Measurements from ENCODE around the gene CX3CR1. TPM values are rescaled to one million over a fixed set of nuclear protein-coding genes. Genes with fewer than 3 reads are reported as not detected.

The CX3CR1 gene
- polyA plus RNA-seq, 6 donors from 2014 or later = 0.14 to 2.9 (median 1.3) TPM

- Mint-ChIP-seq H3K4me3 (no peak overlapping the region), H3K27me3 (peaks cover 0 to 7% (median 5%) of the 10 kb centered on the region in 3 donors), H3K9me3 (no peaks in the 10 kb centered on the region), H3K4me1 (peaks cover 16 to 27% (median 23%) of the 10 kb centered on the region in 3 donors), H3K27ac (peak overlapping the region in 1 of 6 donors; percentile 52), H3K36me3 (no peaks in the 10 kb centered on the region)
- no peak for DNase-seq
- ATAC-seq (ENCODE audit: low read depth in 2 of 2) = no peak
Observed at GRCh38 chr3:39222939-39223338, 56.9 kb downstream of the CX3CR1 start.

- ATAC-seq (ENCODE audit: low read depth in 2 of 2) (no peak), DNase-seq (no peak)
- Mint-ChIP-seq H3K9me3 (no peaks in the 10 kb centered on the region), H3K27me3 (peaks cover 3 to 7% (median 5%) of the 10 kb centered on the region in 3 donors), H3K4me1 (peaks cover 19 to 30% (median 23%) of the 10 kb centered on the region in 3 donors), H3K27ac (no peak overlapping the region), H3K4me3 (no peak overlapping the region), H3K36me3 (no peaks in the 10 kb centered on the region)
Observed at GRCh38 chr3:39222462-39222861, 57.4 kb downstream of the CX3CR1 start.

- Mint-ChIP-seq H3K4me1 (peaks cover 32 to 41% (median 32%) of the 10 kb centered on the region in 3 donors), H3K36me3 (no peaks in the 10 kb centered on the region), H3K27me3 (peaks cover 5 to 8% (median 7%) of the 10 kb centered on the region in 3 donors), H3K27ac (no peak overlapping the region), H3K4me3 (no peak overlapping the region), H3K9me3 (no peaks in the 10 kb centered on the region)
- no peak for ATAC-seq (ENCODE audit: low read depth in 2 of 2)
- no peak for DNase-seq
Observed at GRCh38 chr3:39221141-39221530, 58.7 kb downstream of the CX3CR1 start.

GRCh38 chr3:39220407-39221140, 59.3 kb downstream of the CX3CR1 start:
- Mint-ChIP-seq H3K36me3 (no peaks in the 10 kb centered on the region), H3K4me3 (peak overlapping the region in 1 of 8 donors; percentile 5), H3K27ac (no peak overlapping the region), H3K9me3 (no peaks in the 10 kb centered on the region), H3K4me1 (peaks cover 31 to 41% (median 32%) of the 10 kb centered on the region in 3 donors), H3K27me3 (peaks cover 5 to 10% (median 7%) of the 10 kb centered on the region in 3 donors)
- no peak for DNase-seq
- no peak for ATAC-seq (ENCODE audit: low read depth in 2 of 2)

- DNase-seq = no peak
- peaks cover 5 to 10% (median 7%) of the 10 kb centered on the region in 3 donors for H3K27me3 Mint-ChIP-seq
- H3K9me3 Mint-ChIP-seq = no peaks in the 10 kb centered on the region
- no peaks in the 10 kb centered on the region for H3K36me3 Mint-ChIP-seq
- ATAC-seq (ENCODE audit: low read depth in 2 of 2) = no peak
- H3K4me3 Mint-ChIP-seq = no peak overlapping the region
- peaks cover 25 to 38% (median 32%) of the 10 kb centered on the region in 3 donors for H3K4me1 Mint-ChIP-seq
- H3K27ac Mint-ChIP-seq = no peak overlapping the region
Observed at GRCh38 chr3:39219702-39220101, 60.1 kb downstream of the CX3CR1 start.

GRCh38 chr3:39216176-39216790, 63.6 kb downstream of the CX3CR1 start:
- peaks cover 28 to 37% (median 31%) of the 10 kb centered on the region in 3 donors for H3K4me1 Mint-ChIP-seq
- peak overlapping the region in 2 of 6 donors; percentile 8 to 22 for H3K27ac Mint-ChIP-seq
- peak; percentile 94 to 96 for ATAC-seq (ENCODE audit: low read depth in 2 of 2)
- H3K9me3 Mint-ChIP-seq = no peaks in the 10 kb centered on the region
- no peaks in the 10 kb centered on the region for H3K36me3 Mint-ChIP-seq
- H3K27me3 Mint-ChIP-seq = peaks cover 0 to 16% (median 5%) of the 10 kb centered on the region in 3 donors
- DNase-seq = peak; percentile 61
- peak overlapping the region; percentile 4 to 69 (median 24) for H3K4me3 Mint-ChIP-seq

GRCh38 chr3:39213613-39214012, 66.2 kb downstream of the CX3CR1 start:
- no peak for DNase-seq
- H3K27ac Mint-ChIP-seq = no peak overlapping the region
- H3K4me1 Mint-ChIP-seq = peaks cover 26 to 33% (median 28%) of the 10 kb centered on the region in 3 donors
- H3K4me3 Mint-ChIP-seq = no peak overlapping the region
- no peak for ATAC-seq (ENCODE audit: low read depth in 2 of 2)
- H3K27me3 Mint-ChIP-seq = peaks cover 0 to 16% (median 0%) of the 10 kb centered on the region in 3 donors
- H3K9me3 Mint-ChIP-seq = no peaks in the 10 kb centered on the region
- no peaks in the 10 kb centered on the region for H3K36me3 Mint-ChIP-seq

Other genes with a start within 250 kb of the CX3CR1 start
- gene SCN11A, start 228.1 kb downstream of the CX3CR1 start, polyA plus RNA-seq (ENCODE audit: low read depth in 6 of 6) = under 1 TPM in 1 of 6 donors, not detected in 5; 0.06 TPM
- gene WDR48, start 228.0 kb downstream of the CX3CR1 start, polyA plus RNA-seq (ENCODE audit: low read depth in 6 of 6) = 10 to 100 TPM; 23.5 to 66.0 (median 54.3) TPM
- 10 to 100 TPM; 19.7 to 36.7 (median 27.2) TPM for gene GORASP1, start 172.4 kb downstream of the CX3CR1 start, polyA plus RNA-seq (ENCODE audit: low read depth in 6 of 6)
- 10 to 100 TPM in 4 of 6 donors, 1 to 10 TPM in 2; 3.8 to 14.8 (median 11.2) TPM for gene TTC21A, start 172.4 kb downstream of the CX3CR1 start, polyA plus RNA-seq (ENCODE audit: low read depth in 6 of 6)
- gene CSRNP1, start 126.4 kb downstream of the CX3CR1 start, polyA plus RNA-seq (ENCODE audit: low read depth in 6 of 6) = 10 to 100 TPM; 47.3 to 99.7 (median 64.4) TPM
- under 1 TPM in 1 of 6 donors, not detected in 5; 0.05 TPM for gene XIRP1, start 87.4 kb downstream of the CX3CR1 start, polyA plus RNA-seq (ENCODE audit: low read depth in 6 of 6)
- not detected for gene CCR8, start 49.7 kb upstream of the CX3CR1 start, polyA plus RNA-seq (ENCODE audit: low read depth in 6 of 6)
- 10 to 100 TPM; 44.4 to 70.4 (median 56.5) TPM for gene SLC25A38, start 103.3 kb upstream of the CX3CR1 start, polyA plus RNA-seq (ENCODE audit: low read depth in 6 of 6)
- gene RPSA, start 126.7 kb upstream of the CX3CR1 start, polyA plus RNA-seq (ENCODE audit: low read depth in 6 of 6) = 1,000 to 10,000 TPM; 1,144 to 1,512 (median 1,204) TPM
- not detected for gene MOBP, start 187.6 kb upstream of the CX3CR1 start, polyA plus RNA-seq (ENCODE audit: low read depth in 6 of 6)

Measured in naive B cell (primary cell).